ENCODE results near the gene PDGFB. TPM values are rescaled to one million over a fixed set of nuclear protein-coding genes. Genes with fewer than 3 reads are reported as not detected.

Gene PDGFB
- total and polyA plus RNA-seq, 9 of the 15 experiments (the other 6 are each of a cell fraction or from before 2014, with no cell fraction given) = 0.07 to 4.0 (median 0.48) TPM; not detected in 1

GRCh38 chr22:39283322-39284141 lies 38.8 kb upstream of the PDGFB start (continued):
- TF ChIP-seq PRDM10 (IDR thresholded peaks at IDR 0.05; ENCODE audit: partially characterized antibody) (peak; percentile 84), HNRNPL (IDR thresholded peaks at IDR 0.05; ENCODE audit: low read depth, low read length) (peak; percentile 88), STAT5B (CRISPR knock-in tag; IDR thresholded peaks at IDR 0.05) (no peak), SMARCA5 (IDR thresholded peaks at IDR 0.05) (0 out of 2 replicates have a peak, but pooled peaks have one; percentile 12), CTBP1 (IDR thresholded peaks at IDR 0.05; ENCODE audit: borderline replicate concordance) (peak; percentile 95), ZNF589 (CRISPR knock-in tag; IDR thresholded peaks at IDR 0.05; ENCODE audit: low read depth) (peak; percentile 85; the same call in 1 of the 2 replicates), ZNF184 (CRISPR knock-in tag; IDR thresholded peaks at IDR 0.05) (no peak), ZEB2 (IDR thresholded peaks at IDR 0.05) (peak; percentile 73; the same call in 1 of the 2 replicates), RNF219 (CRISPR knock-in tag; IDR thresholded peaks at IDR 0.05) (0 out of 2 replicates have a peak, but pooled peaks have one; percentile 66), KLF13 (tag; IDR thresholded peaks at IDR 0.05; ENCODE audit: borderline replicate concordance, low read depth) (peak; percentile 59; the same call in 1 of the 2 replicates), ZBTB7A (IDR thresholded peaks at IDR 0.05; ENCODE audit: borderline replicate concordance, control insufficient read depth, low read depth, low read length) (peak; percentile 77; the same call in 1 of the 2 replicates), NCOR1 (IDR thresholded peaks at IDR 0.05) (peak; percentile 77), MAZ (CRISPR knock-in tag; conservative IDR thresholded peaks at IDR 0.05 in 1 of 2, IDR thresholded peaks at IDR 0.05 in 1 of 2) (peak; percentile 80 to 93), ELK1 (CRISPR knock-in tag; IDR thresholded peaks at IDR 0.05) (no peak), CBX2 (IDR thresholded peaks at IDR 0.05; ENCODE audit: insufficient read depth, low read length, poor library complexity, severe bottlenecking) (no peak), CHD2 (IDR thresholded peaks at IDR 0.05; ENCODE audit: low read depth, low read length) (no peak), TFAP4 (CRISPR knock-in tag; IDR thresholded peaks at IDR 0.05; ENCODE audit: borderline replicate concordance) (peak; percentile 96), NR4A1 (CRISPR knock-in tag; IDR thresholded peaks at IDR 0.05) (0 out of 2 replicates have a peak, but pooled peaks have one; percentile 56), NR4A1 (tag; IDR thresholded peaks at IDR 0.05) (no peak)

All from K562 (cell line).